ENCODE results near the gene ACAD11. TPM values are rescaled to one million over a fixed set of nuclear protein-coding genes. Genes with fewer than 3 reads are reported as not detected.
A peak's percentile ranks its signal among the peaks of the same experiment; 100 is the strongest.

The ACAD11 gene
- total and polyA plus RNA-seq, 2 donors, result 10.2 to 26.2 TPM

- no peak for DNase-seq (ENCODE audit: low read depth in 6 of 9, low spot score in 9 of 9)
- WGBS, result 98% methylated on average over 2 of the region's 2 CpGs
- Histone ChIP-seq H3K36me3 (ENCODE audit: control insufficient read depth in 2 of 2, insufficient read depth in 2 of 2, low read length in 1 of 2) (no peaks in the 10 kb centered on the region), H3K4me1 (ENCODE audit: control insufficient read depth in 2 of 2, insufficient read depth in 2 of 2, low read length in 2 of 2) (peaks cover 3 to 8% of the 10 kb centered on the region in 2 donors), H3K27ac (ENCODE audit: low read depth in 1 of 2, low read length in 1 of 2) (no peak overlapping the region), H3K9me3 (ENCODE audit: control insufficient read depth in 2 of 2, insufficient read depth in 1 of 2, low read length in 1 of 2) (no peaks in the 10 kb centered on the region), H3K4me3 (ENCODE audit: low read length in 2 of 2) (no peak overlapping the region), H3K27me3 (ENCODE audit: control insufficient read depth in 2 of 2, insufficient read depth in 1 of 2, low read length in 1 of 2) (no peaks in the 10 kb centered on the region)
Measured at GRCh38 chr3:132655471-132655870, 4.1 kb downstream of the ACAD11 start.

GRCh38 chr3:132654721-132655120 lies 4.9 kb downstream of the ACAD11 start:
- no peak for DNase-seq (ENCODE audit: low read depth in 6 of 9, low spot score in 9 of 9)
- Histone ChIP-seq H3K36me3 (ENCODE audit: control insufficient read depth in 2 of 2, insufficient read depth in 2 of 2, low read length in 1 of 2) (no peaks in the 10 kb centered on the region), H3K4me1 (ENCODE audit: control insufficient read depth in 2 of 2, insufficient read depth in 2 of 2, low read length in 2 of 2) (peaks cover 3 to 8% of the 10 kb centered on the region in 2 donors), H3K27ac (ENCODE audit: low read depth in 1 of 2, low read length in 1 of 2) (no peak overlapping the region), H3K9me3 (ENCODE audit: control insufficient read depth in 2 of 2, insufficient read depth in 1 of 2, low read length in 1 of 2) (no peaks in the 10 kb centered on the region), H3K4me3 (ENCODE audit: low read length in 2 of 2) (no peak overlapping the region), H3K27me3 (ENCODE audit: control insufficient read depth in 2 of 2, insufficient read depth in 1 of 2, low read length in 1 of 2) (no peaks in the 10 kb centered on the region)
- WGBS, result 95% methylated on average over 5 of the region's 5 CpGs

- Histone ChIP-seq H3K27ac (ENCODE audit: low read depth in 1 of 2, low read length in 1 of 2) (no peak overlapping the region), H3K9me3 (ENCODE audit: control insufficient read depth in 2 of 2, insufficient read depth in 1 of 2, low read length in 1 of 2) (no peaks in the 10 kb centered on the region), H3K27me3 (ENCODE audit: control insufficient read depth in 2 of 2, insufficient read depth in 1 of 2, low read length in 1 of 2) (no peaks in the 10 kb centered on the region), H3K4me3 (ENCODE audit: low read length in 2 of 2) (no peak overlapping the region), H3K4me1 (ENCODE audit: control insufficient read depth in 2 of 2, insufficient read depth in 2 of 2, low read length in 2 of 2) (peaks cover 3 to 4% of the 10 kb centered on the region in 2 donors), H3K36me3 (ENCODE audit: control insufficient read depth in 2 of 2, insufficient read depth in 2 of 2, low read length in 1 of 2) (no peaks in the 10 kb centered on the region)
- 97% methylated on average over 2 of the region's 2 CpGs for WGBS
- DNase-seq (ENCODE audit: low read depth in 6 of 9, low spot score in 9 of 9), result no peak
Measured at GRCh38 chr3:132654190-132654589, 5.4 kb downstream of the ACAD11 start.

GRCh38 chr3:132652640-132653270 lies 6.9 kb downstream of the ACAD11 start:
- Histone ChIP-seq H3K27me3 (ENCODE audit: control insufficient read depth in 2 of 2, insufficient read depth in 1 of 2, low read length in 1 of 2) (no peaks in the 10 kb centered on the region), H3K27ac (ENCODE audit: low read depth in 1 of 2, low read length in 1 of 2) (no peak overlapping the region), H3K36me3 (ENCODE audit: control insufficient read depth in 2 of 2, insufficient read depth in 2 of 2, low read length in 1 of 2) (no peaks in the 10 kb centered on the region), H3K4me3 (ENCODE audit: low read length in 2 of 2) (no peak overlapping the region), H3K4me1 (ENCODE audit: control insufficient read depth in 2 of 2, insufficient read depth in 2 of 2, low read length in 2 of 2) (no peaks in the 10 kb centered on the region), H3K9me3 (ENCODE audit: control insufficient read depth in 2 of 2, insufficient read depth in 1 of 2, low read length in 1 of 2) (no peaks in the 10 kb centered on the region)
- DNase-seq (ENCODE audit: low read depth in 6 of 9, low spot score in 9 of 9), result no peak
- WGBS, result 96% methylated on average over 1 of the region's 1 CpG

- 100% methylated on average over 1 of the region's 1 CpG for WGBS
- Histone ChIP-seq H3K27ac (ENCODE audit: low read depth in 1 of 2, low read length in 1 of 2) (no peak overlapping the region), H3K27me3 (ENCODE audit: control insufficient read depth in 2 of 2, insufficient read depth in 1 of 2, low read length in 1 of 2) (no peaks in the 10 kb centered on the region), H3K4me3 (ENCODE audit: low read length in 2 of 2) (no peak overlapping the region), H3K4me1 (ENCODE audit: control insufficient read depth in 2 of 2, insufficient read depth in 2 of 2, low read length in 2 of 2) (no peaks in the 10 kb centered on the region), H3K9me3 (ENCODE audit: control insufficient read depth in 2 of 2, insufficient read depth in 1 of 2, low read length in 1 of 2) (no peaks in the 10 kb centered on the region), H3K36me3 (ENCODE audit: control insufficient read depth in 2 of 2, insufficient read depth in 2 of 2, low read length in 1 of 2) (no peaks in the 10 kb centered on the region)
- DNase-seq (ENCODE audit: low read depth in 6 of 9, low spot score in 9 of 9), result no peak
Measured at GRCh38 chr3:132650153-132650552, 9.5 kb downstream of the ACAD11 start.

GRCh38 chr3:132645058-132645457 lies 14.6 kb downstream of the ACAD11 start:
- Histone ChIP-seq H3K4me3 (ENCODE audit: low read length in 2 of 2) (no peak overlapping the region), H3K4me1 (ENCODE audit: control insufficient read depth in 2 of 2, insufficient read depth in 2 of 2, low read length in 2 of 2) (no peaks in the 10 kb centered on the region), H3K9me3 (ENCODE audit: control insufficient read depth in 2 of 2, insufficient read depth in 1 of 2, low read length in 1 of 2) (no peaks in the 10 kb centered on the region), H3K36me3 (ENCODE audit: control insufficient read depth in 2 of 2, insufficient read depth in 2 of 2, low read length in 1 of 2) (peaks cover 0 to 2% of the 10 kb centered on the region in 2 donors), H3K27me3 (ENCODE audit: control insufficient read depth in 2 of 2, insufficient read depth in 1 of 2, low read length in 1 of 2) (no peaks in the 10 kb centered on the region), H3K27ac (ENCODE audit: low read depth in 1 of 2, low read length in 1 of 2) (no peak overlapping the region)
- WGBS, result 98% methylated on average over 1 of the region's 1 CpG
- no peak for DNase-seq (ENCODE audit: low read depth in 6 of 9, low spot score in 9 of 9)

GRCh38 chr3:132643366-132643765 lies 16.2 kb downstream of the ACAD11 start:
- no peaks in the 10 kb centered on the region for H3K27me3 ChIP-seq (ENCODE audit: control insufficient read depth in 2 of 2, insufficient read depth in 1 of 2, low read length in 1 of 2)
- no peak overlapping the region for H3K27ac ChIP-seq (ENCODE audit: low read depth in 1 of 2, low read length in 1 of 2)

GRCh38 chr3:132642539-132642847 lies 17.1 kb downstream of the ACAD11 start:
- Histone ChIP-seq H3K4me1 (ENCODE audit: control insufficient read depth in 2 of 2, insufficient read depth in 2 of 2, low read length in 2 of 2) (no peaks in the 10 kb centered on the region), H3K36me3 (ENCODE audit: control insufficient read depth in 2 of 2, insufficient read depth in 2 of 2, low read length in 1 of 2) (peaks cover 4 to 10% of the 10 kb centered on the region in 2 donors), H3K27me3 (ENCODE audit: control insufficient read depth in 2 of 2, insufficient read depth in 1 of 2, low read length in 1 of 2) (no peaks in the 10 kb centered on the region), H3K4me3 (ENCODE audit: low read length in 2 of 2) (no peak overlapping the region), H3K27ac (ENCODE audit: low read depth in 1 of 2, low read length in 1 of 2) (no peak overlapping the region), H3K9me3 (ENCODE audit: control insufficient read depth in 2 of 2, insufficient read depth in 1 of 2, low read length in 1 of 2) (no peaks in the 10 kb centered on the region)
- 83% methylated on average over 2 of the region's 2 CpGs for WGBS
- no peak for DNase-seq (ENCODE audit: low read depth in 6 of 9, low spot score in 9 of 9)

More at GRCh38 chr3:132643366-132643765, 16.2 kb downstream of the ACAD11 start:
- H3K4me1 ChIP-seq (ENCODE audit: control insufficient read depth in 2 of 2, insufficient read depth in 2 of 2, low read length in 2 of 2), result no peaks in the 10 kb centered on the region
- H3K4me3 ChIP-seq (ENCODE audit: low read length in 2 of 2), result no peak overlapping the region
- H3K9me3 ChIP-seq (ENCODE audit: control insufficient read depth in 2 of 2, insufficient read depth in 1 of 2, low read length in 1 of 2), result no peaks in the 10 kb centered on the region
- DNase-seq (ENCODE audit: low read depth in 6 of 9, low spot score in 9 of 9), result no peak
- 85% methylated on average over 2 of the region's 2 CpGs for WGBS
- H3K36me3 ChIP-seq (ENCODE audit: control insufficient read depth in 2 of 2, insufficient read depth in 2 of 2, low read length in 1 of 2), result peaks cover 4 to 8% of the 10 kb centered on the region in 2 donors

- Histone ChIP-seq H3K4me3 (ENCODE audit: low read length in 2 of 2) (no peak overlapping the region), H3K27ac (ENCODE audit: low read depth in 1 of 2, low read length in 1 of 2) (no peak overlapping the region), H3K9me3 (ENCODE audit: control insufficient read depth in 2 of 2, insufficient read depth in 1 of 2, low read length in 1 of 2) (no peaks in the 10 kb centered on the region), H3K36me3 (ENCODE audit: control insufficient read depth in 2 of 2, insufficient read depth in 2 of 2, low read length in 1 of 2) (peaks cover 4 to 13% of the 10 kb centered on the region in 2 donors), H3K4me1 (ENCODE audit: control insufficient read depth in 2 of 2, insufficient read depth in 2 of 2, low read length in 2 of 2) (no peaks in the 10 kb centered on the region), H3K27me3 (ENCODE audit: control insufficient read depth in 2 of 2, insufficient read depth in 1 of 2, low read length in 1 of 2) (no peaks in the 10 kb centered on the region)
- DNase-seq (ENCODE audit: low read depth in 6 of 9, low spot score in 9 of 9), result peak in 5 of 9 donors; percentile 8 to 43 (median 28)
- WGBS, result 93% methylated on average over 5 of the region's 5 CpGs
Measured at GRCh38 chr3:132641837-132642538, 17.6 kb downstream of the ACAD11 start.
